Endometrial microvascular endothelial cells (primary cell): ENCODE measurements around the gene TRPM3. TPM values are rescaled to one million over a fixed set of nuclear protein-coding genes. Genes with fewer than 3 reads are reported as not detected.

ENCODE experiments used
- in situ Hi-C: cut with HindIII; loops from 2 replicates; pipeline ENCODE4 v1.10.0; 2017; ENCODE audit warnings: low sequenced_read_pairs, low pct_unique_long_range_greater_than_20kb; ENCODE audit errors: inconsistent ontology term
- total RNA-seq: library from RNA; depleted of rRNA; stranded (reverse); fragments of >200 nt; gene quantifications from one replicate; pipeline ENCODE4 v1.2.3, GENCODE V29; 2015; ENCODE audit errors: inconsistent ontology term

Gene TRPM3
- total RNA-seq, 1 donor from 2014 or later, result under 0.01 TPM

GRCh38 chr9:70962761-70963440 lies 158.5 kb downstream of the TRPM3 start:
- in situ Hi-C loops, result no loop called here

DNA sequence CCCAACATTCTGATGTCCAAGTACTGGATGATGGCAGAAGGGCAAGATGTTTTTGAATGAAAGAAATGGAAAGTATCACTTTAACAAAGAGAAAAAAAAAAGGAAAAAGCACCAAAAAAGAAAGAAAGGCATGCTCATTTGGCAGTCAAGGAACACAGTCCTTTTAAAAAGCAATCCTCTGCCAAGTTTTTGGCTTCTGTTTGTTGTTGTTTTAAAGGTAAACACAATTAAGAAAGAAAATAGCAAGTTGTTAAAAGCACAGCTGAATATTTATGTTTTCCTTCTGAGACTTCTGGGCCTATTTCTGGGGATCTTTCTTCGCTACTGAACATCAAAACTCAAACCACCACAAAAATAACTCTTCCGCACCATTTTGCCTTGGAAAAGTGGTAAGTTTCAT lies 162.1 kb downstream of the TRPM3 start:
- in situ Hi-C loops, result no loop called here

DNA sequence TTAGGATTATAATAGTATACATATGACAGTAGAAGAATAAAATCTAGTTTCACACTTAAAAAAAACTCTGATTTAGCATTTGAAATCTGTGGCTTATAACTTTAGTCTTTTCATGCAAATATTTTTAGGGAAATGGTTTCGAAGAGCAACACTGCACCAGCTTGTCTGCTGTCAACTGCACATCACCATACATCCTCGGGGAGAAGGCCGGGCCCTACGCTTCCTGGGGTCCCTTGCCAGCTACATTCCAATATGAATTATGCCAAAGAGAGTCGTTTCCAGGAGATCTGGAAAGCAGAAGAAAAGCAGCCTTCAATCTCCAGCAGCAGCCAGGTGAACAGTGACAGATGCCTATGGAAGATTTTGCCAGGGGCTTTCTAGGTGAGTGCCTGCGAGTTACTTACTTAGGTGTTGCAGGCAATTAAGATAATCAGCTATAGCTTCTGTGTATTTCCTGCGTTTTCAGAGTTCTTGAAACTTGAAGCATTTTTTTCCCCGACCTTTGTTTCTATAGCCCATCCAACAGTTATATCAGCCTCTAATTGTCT lies 166.8 kb downstream of the TRPM3 start:
- in situ Hi-C loops, result no loop called here

DNA sequence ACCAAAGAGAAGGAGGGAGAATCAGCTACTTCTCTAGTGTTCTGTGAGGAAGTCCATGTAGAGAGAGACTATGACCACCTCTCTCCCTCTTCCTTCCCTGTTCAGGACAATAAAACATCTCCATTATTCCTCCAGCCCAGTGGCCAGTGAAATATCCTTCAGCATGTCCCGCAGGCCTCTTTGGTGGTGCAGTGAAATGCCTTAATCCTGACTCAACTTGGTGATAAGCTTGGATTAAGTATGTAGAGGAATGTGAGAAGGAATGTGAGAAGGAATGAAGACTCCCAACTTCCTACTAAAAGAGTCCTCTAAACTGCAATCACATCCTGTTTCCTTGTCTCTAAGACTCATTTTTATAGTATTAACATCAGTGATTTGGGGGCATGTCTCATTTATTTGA lies 167.3 kb downstream of the TRPM3 start:
- in situ Hi-C loops, result no loop called here

DNA sequence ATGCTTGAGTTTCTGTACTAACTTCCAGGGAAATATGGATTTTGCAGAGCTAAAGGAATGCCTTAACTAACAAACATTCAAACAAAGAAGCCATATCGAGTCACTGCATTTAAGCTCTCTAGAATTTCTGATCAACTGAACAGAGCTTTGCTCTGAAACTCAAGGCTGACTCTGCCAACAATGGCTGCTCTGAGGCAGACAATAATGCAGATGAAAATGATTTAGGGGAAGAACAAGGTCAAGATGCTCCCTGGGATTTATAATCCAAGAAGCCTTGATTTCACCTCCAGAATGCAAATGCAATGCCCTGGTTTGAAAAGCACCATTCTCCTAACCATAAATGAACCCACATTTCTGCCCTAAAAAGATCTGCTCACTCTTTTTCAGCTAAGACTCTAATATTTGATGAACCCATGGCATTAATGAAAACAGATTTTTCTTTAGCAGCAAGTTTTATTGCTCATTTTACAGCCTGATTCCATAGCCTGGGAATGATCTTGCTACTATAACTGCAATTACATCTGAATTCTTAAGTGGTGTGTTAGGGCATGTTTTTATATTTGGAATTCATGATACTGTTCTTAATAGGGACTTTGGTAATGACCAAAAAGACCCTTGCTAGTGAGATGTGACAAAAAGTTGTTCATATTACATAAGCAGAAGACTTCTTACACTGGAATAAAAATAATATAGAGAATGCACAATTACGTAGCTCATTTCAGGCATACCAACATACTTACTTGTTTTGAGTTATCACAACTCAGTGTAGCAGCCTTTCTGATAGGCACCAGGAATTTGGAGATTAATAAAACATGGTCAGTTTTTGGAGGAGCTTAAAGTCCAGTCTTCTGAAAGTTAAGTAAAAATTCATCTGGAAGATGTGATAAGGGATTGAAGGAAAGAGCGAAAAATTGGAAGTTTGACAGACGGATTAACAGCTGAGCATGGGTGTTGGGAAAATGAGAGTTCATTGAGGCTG lies 169.4 kb downstream of the TRPM3 start:
- in situ Hi-C loops, result no loop called here

DNA sequence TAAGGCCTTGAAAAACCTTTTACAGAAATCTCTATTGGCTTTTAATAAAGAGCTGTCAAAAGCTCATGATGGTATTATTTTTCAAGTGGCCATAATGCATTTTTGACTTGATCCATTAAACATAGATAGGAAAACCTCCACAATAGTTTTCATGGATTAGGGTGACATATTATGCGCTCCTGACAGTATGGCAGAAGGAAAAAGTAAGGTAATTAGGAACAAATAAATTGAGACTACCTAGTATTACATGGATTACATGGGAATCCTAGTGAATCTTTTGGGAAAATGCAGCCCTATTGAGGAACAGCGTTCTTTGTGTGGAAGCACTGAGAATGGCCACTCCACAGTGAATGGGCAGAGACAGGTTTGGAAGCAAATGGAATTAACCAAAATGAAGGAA lies 171.2 kb downstream of the TRPM3 start:
- in situ Hi-C loops, result no loop called here

- in situ Hi-C loops, result no loop called here
Observed at GRCh38 chr9:70949239-70949638, 172.2 kb downstream of the TRPM3 start.

GRCh38 chr9:70948744-70949143 lies 172.7 kb downstream of the TRPM3 start:
- in situ Hi-C loops, result no loop called here

GRCh38 chr9:70947511-70947910 lies 173.9 kb downstream of the TRPM3 start:
- in situ Hi-C loops, result no loop called here

DNA sequence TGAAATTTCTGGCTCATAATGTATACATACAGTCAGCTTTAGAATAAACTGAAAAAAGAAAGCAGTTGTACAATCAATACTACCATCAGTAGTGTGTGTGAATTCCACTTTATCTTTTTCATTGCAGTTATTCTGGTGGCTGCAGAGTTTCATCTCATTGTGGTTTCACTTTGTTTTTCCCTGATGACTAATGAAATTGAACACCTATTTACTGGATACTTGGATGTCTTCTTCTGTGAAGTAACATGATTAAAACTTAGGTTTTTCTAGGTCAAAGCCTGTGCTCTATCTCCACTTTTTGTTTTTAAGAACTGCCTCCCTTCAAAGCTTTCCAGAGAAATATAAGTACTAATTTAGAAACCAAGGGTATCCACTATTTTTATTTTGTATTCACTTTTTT lies 174.3 kb downstream of the TRPM3 start:
- in situ Hi-C loops, result no loop called here

DNA sequence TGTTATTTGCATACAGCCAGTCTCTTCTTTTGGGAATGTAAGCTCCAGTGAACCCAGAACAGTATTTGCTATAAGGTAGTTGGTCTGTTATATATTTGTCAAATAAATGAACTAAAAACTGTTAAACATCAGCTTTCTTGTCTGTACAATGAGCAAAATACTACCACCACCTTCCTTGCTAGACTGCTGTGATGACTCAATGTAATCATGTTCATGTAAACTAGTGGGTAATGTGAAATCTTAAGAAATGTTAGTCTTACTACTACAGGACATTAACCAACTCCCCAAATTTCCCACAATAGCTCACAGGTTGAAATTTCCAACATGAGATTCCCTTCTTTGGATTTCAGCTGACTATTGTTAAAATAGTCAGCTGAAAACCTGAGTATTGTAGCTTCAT lies 176.1 kb downstream of the TRPM3 start:
- in situ Hi-C loops, result no loop called here

- in situ Hi-C loops, result no loop called here
Observed at GRCh38 chr9:70941191-70941590, 180.2 kb downstream of the TRPM3 start.

DNA sequence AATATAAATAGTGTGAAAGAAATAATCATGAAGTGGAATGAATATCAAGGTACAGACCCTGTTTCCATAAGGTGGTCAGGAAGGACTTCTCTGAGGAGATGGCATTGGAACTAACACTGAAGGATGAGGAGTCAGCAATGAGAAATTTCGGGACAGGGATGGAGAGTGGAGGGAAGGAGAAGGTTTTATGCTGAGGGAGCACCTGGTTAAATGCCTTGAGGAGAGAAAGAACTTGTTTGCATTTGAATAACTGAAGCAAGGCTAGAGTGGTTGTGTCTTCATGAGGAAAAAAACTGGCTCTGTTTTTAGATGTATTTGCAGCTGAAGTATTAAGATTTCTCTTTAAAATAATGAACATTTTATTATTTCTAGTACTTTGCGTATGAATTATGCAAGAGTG lies 180.8 kb downstream of the TRPM3 start:
- in situ Hi-C loops, result no loop called here

DNA sequence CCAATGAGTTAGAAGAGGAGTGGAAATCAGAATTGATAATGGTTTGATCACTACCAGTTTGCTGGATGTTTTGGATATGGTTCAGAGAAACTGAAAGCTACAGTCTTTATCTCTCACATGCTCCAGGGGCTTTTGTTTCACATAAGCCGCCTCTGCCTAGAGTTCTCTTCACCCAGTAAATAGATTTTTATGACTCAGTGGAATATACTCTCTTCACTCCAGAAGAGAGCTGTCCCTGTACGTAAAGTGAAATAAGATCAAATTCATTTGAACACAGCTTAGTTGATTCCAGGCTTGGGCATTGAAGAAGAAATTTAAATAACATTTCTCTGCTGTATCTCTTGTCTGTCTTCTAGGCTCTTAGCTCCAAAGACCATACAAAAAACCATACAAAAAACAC lies 184.9 kb downstream of the TRPM3 start:
- in situ Hi-C loops, result no loop called here

DNA sequence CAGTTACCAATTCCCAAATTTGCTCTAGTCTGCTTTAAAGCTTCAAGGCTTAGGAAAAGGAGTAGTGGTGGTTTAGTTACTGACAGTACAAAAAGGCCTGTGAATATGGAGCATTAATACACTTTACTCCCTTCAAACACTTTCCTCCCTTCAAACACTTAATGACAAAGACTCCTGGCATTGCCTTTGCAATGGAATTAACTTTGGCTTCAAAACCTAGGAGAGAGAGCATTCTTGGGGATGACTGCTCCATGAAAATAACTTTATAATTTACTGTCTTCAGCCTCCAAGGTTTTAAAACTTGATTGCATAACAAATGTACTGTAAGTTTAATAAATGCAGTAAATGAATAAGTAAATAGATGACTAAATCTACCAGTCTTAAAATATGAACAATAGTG lies 185.6 kb downstream of the TRPM3 start:
- in situ Hi-C loops, result no loop called here

- in situ Hi-C loops, result no loop called here
Observed at GRCh38 chr9:70934642-70935041, 186.8 kb downstream of the TRPM3 start.

GRCh38 chr9:70933321-70933720 lies 188.1 kb downstream of the TRPM3 start:
- in situ Hi-C loops, result no loop called here

DNA sequence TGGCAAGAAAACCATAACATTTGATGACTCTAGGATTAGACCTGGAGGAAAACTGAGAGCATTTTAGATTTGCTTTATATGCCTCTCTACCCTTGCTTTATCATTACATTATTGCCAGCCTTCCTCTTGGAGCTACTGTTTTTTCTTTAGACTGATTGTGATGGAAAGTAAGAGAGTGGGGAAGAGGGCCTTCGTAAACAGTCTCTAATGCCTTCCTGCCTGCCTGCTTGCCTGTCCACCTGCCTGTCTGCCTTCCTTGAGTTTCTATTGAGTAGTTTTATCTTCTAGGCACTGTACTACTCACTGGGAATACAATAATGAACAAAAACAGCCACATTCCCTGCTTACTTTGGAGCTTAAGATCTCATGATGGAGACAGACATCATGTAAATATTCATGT lies 189.3 kb downstream of the TRPM3 start:
- in situ Hi-C loops, result no loop called here

DNA sequence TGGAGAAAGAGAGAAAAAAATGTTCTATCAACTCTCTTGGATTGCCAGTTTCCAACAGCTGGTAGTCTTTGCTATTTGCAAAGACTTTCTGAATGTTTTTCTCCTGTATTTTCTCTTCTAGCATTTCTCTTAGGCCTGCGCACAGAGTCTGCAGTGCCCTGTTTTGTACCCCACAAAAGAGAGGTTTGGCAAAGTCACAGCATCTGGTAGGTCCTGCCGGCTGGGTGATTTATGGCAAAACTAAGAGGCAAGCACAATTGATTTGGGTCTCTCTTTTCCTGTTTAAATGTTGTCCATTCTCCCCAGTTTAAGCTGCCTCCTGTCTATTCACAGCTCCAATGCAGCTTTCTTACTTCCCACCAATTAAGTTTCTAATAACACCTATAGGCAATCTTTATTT lies 193.9 kb downstream of the TRPM3 start:
- in situ Hi-C loops, result no loop called here
